ACC112 (cell line): ENCODE data around the gene HNRNPU.

Experiments
- H2AFZ ChIP-seq: fragments of 200-600 bp; sonication (generic); one replicate; pipeline ENCODE4 v1.6.0; 2017; ENCODE audit warnings: antibody characterized with exemption, low read length; ENCODE audit not compliant: unreplicated experiment
- H3K27ac ChIP-seq: fragments of 200-600 bp; sonication (generic); 2 replicates; pipeline ENCODE4 v1.5.1; 2014; ENCODE audit warnings: low read depth, mild to moderate bottlenecking, antibody characterized with exemption, low read length, moderate library complexity
- H3K27me3 ChIP-seq: fragments of 200-600 bp; sonication (generic); 2 replicates; pipeline ENCODE4 v1.6.1; 2014; ENCODE audit warnings: mild to moderate bottlenecking, antibody characterized with exemption, low read length, moderate library complexity, mixed read lengths; ENCODE audit not compliant: insufficient read depth
- H3K36me3 ChIP-seq: fragments of 200-600 bp; sonication (generic); 2 replicates; pipeline ENCODE4 v1.6.1; 2016; ENCODE audit warnings: mild to moderate bottlenecking, antibody characterized with exemption, low read length, moderate library complexity, mixed read lengths; ENCODE audit not compliant: insufficient read depth
- H3K4me1 ChIP-seq: fragments of 200-600 bp; sonication (generic); one replicate; pipeline ENCODE4 v1.6.1; 2016; ENCODE audit warnings: low read length, mixed read lengths; ENCODE audit not compliant: insufficient read depth, unreplicated experiment, control insufficient read depth
- H3K4me3 ChIP-seq: fragments of 200-600 bp; sonication (generic); 2 replicates; pipeline ENCODE4 v1.5.1; 2014; ENCODE audit warnings: mild to moderate bottlenecking, low read depth, low read length
- H3K79me2 ChIP-seq: fragments of 200-600 bp; sonication (generic); one replicate; pipeline ENCODE4 v1.6.0; 2016; ENCODE audit warnings: low read length; ENCODE audit not compliant: control insufficient read depth, unreplicated experiment, insufficient read depth

Gene HNRNPU

GRCh38 chr1:244862699-244863490 lies 1.4 kb downstream of the HNRNPU start:
- Histone ChIP-seq H3K79me2 (peaks cover 60% of the 10 kb centered on the region), H3K27ac (peak overlapping the region; percentile 89), H3K27me3 (no peaks in the 10 kb centered on the region), H3K36me3 (peaks cover 46% of the 10 kb centered on the region), H3K4me3 (peak overlapping the region; percentile 99), H3K4me1 (peaks cover 44% of the 10 kb centered on the region), H2AFZ (no peak overlapping the region)

GRCh38 chr1:244862354-244862698 lies 2.0 kb downstream of the HNRNPU start:
- Histone ChIP-seq H3K36me3 (peaks cover 51% of the 10 kb centered on the region), H2AFZ (no peak overlapping the region), H3K79me2 (peaks cover 66% of the 10 kb centered on the region), H3K27me3 (no peaks in the 10 kb centered on the region), H3K27ac (peak overlapping the region; percentile 89), H3K4me1 (peaks cover 48% of the 10 kb centered on the region), H3K4me3 (peak overlapping the region; percentile 99)

GRCh38 chr1:244861683-244862082 lies 2.7 kb downstream of the HNRNPU start:
- Histone ChIP-seq H2AFZ (no peak overlapping the region), H3K27ac (no peak overlapping the region), H3K27me3 (no peaks in the 10 kb centered on the region), H3K4me1 (peaks cover 49% of the 10 kb centered on the region), H3K4me3 (peak overlapping the region; percentile 99), H3K79me2 (peaks cover 72% of the 10 kb centered on the region), H3K36me3 (peaks cover 57% of the 10 kb centered on the region)

GRCh38 chr1:244860914-244861610 lies 3.3 kb downstream of the HNRNPU start:
- Histone ChIP-seq H3K27ac (no peak overlapping the region), H3K36me3 (peaks cover 64% of the 10 kb centered on the region), H3K27me3 (no peaks in the 10 kb centered on the region), H3K79me2 (peaks cover 78% of the 10 kb centered on the region), H3K4me1 (peaks cover 49% of the 10 kb centered on the region), H2AFZ (no peak overlapping the region), H3K4me3 (peak overlapping the region; percentile 99)

GRCh38 chr1:244860078-244860477 lies 4.3 kb downstream of the HNRNPU start:
- H3K27me3 ChIP-seq = no peaks in the 10 kb centered on the region
- H3K4me3 ChIP-seq = peak overlapping the region; percentile 99
- no peak overlapping the region for H2AFZ ChIP-seq
- peaks cover 74% of the 10 kb centered on the region for H3K36me3 ChIP-seq
- H3K4me1 ChIP-seq = peaks cover 40% of the 10 kb centered on the region
- H3K27ac ChIP-seq = no peak overlapping the region
- peaks cover 88% of the 10 kb centered on the region for H3K79me2 ChIP-seq

- Histone ChIP-seq H3K27me3 (no peaks in the 10 kb centered on the region), H3K79me2 (peaks cover 95% of the 10 kb centered on the region), H3K4me1 (peaks cover 38% of the 10 kb centered on the region), H3K27ac (no peak overlapping the region), H3K36me3 (peaks cover 88% of the 10 kb centered on the region), H2AFZ (no peak overlapping the region), H3K4me3 (no peak overlapping the region)
Observed at GRCh38 chr1:244858357-244858756, 6.0 kb downstream of the HNRNPU start.

- Histone ChIP-seq H3K79me2 (peaks cover 99% of the 10 kb centered on the region), H3K36me3 (peaks cover 94% of the 10 kb centered on the region), H3K4me3 (no peak overlapping the region), H2AFZ (no peak overlapping the region), H3K27ac (no peak overlapping the region), H3K27me3 (no peaks in the 10 kb centered on the region), H3K4me1 (peaks cover 38% of the 10 kb centered on the region)
Observed at GRCh38 chr1:244857761-244858160, 6.6 kb downstream of the HNRNPU start.

- Histone ChIP-seq H3K4me1 (peaks cover 23% of the 10 kb centered on the region), H3K27ac (no peak overlapping the region), H3K36me3 (peaks cover 93% of the 10 kb centered on the region), H3K79me2 (peaks cover 91% of the 10 kb centered on the region), H3K4me3 (no peak overlapping the region), H2AFZ (no peak overlapping the region), H3K27me3 (no peaks in the 10 kb centered on the region)
Observed at GRCh38 chr1:244854865-244855578, 9.3 kb downstream of the HNRNPU start.

GRCh38 chr1:244854166-244854565 lies 10.2 kb downstream of the HNRNPU start:
- Histone ChIP-seq H2AFZ (no peak overlapping the region), H3K27ac (no peak overlapping the region), H3K36me3 (peaks cover 95% of the 10 kb centered on the region), H3K79me2 (peaks cover 89% of the 10 kb centered on the region), H3K4me3 (no peak overlapping the region), H3K27me3 (no peaks in the 10 kb centered on the region), H3K4me1 (peaks cover 17% of the 10 kb centered on the region)

- Histone ChIP-seq H3K27ac (no peak overlapping the region), H3K36me3 (peaks cover 95% of the 10 kb centered on the region), H3K79me2 (peaks cover 85% of the 10 kb centered on the region), H3K4me3 (no peak overlapping the region), H3K27me3 (no peaks in the 10 kb centered on the region), H3K4me1 (peaks cover 5% of the 10 kb centered on the region), H2AFZ (no peak overlapping the region)
Observed at GRCh38 chr1:244852694-244853093, 11.6 kb downstream of the HNRNPU start.
